DND-41 (cell line): ENCODE data around the gene RILP.

ENCODE experiments used
- ATAC-seq: fragments of 200-7000 bp; cut with Tn5 transposase; 3 replicates; pipeline ENCODE4 v1.9.1; 2021; ENCODE audit warnings: low read depth; ENCODE audit not compliant: insufficient read depth
- DNase-seq: peaks from one replicate; pipeline ENCODE4 v3.0.0-alpha.2; 2020
- H2AFZ ChIP-seq: 2 replicates; pipeline ENCODE4 v1.6.0; 2012; ENCODE audit warnings: low read depth, low read length
- H3K27ac ChIP-seq: 2 replicates; pipeline ENCODE4 v1.5.1; 2012; ENCODE audit warnings: low read length, inconsistent platforms
- H3K27me3 ChIP-seq: fragments of 200-600 bp; sonication (generic); 2 replicates; pipeline ENCODE4 v1.6.0; 2012; ENCODE audit warnings: low read length, mild to moderate bottlenecking, inconsistent platforms; ENCODE audit not compliant: insufficient read depth, poor library complexity
- H3K36me3 ChIP-seq: 2 replicates; pipeline ENCODE4 v1.5.1; 2012; ENCODE audit warnings: low read length, inconsistent platforms; ENCODE audit not compliant: insufficient read depth
- H3K4me1 ChIP-seq: 2 replicates; pipeline ENCODE4 v1.5.1; 2012; ENCODE audit warnings: mild to moderate bottlenecking, low read length; ENCODE audit not compliant: insufficient read depth
- H3K4me2 ChIP-seq: 2 replicates; pipeline ENCODE4 v1.6.0; 2012; ENCODE audit warnings: mild to moderate bottlenecking, moderate library complexity, low read length, inconsistent platforms; ENCODE audit not compliant: insufficient read depth
- H3K4me3 ChIP-seq, 2 experiments: fragments of 200-600 bp in 1 of 2; shearing (Covaris generic) in 1 of 2; 2 replicates each; pipeline ENCODE4 v1.5.1; 2012 to 2016; ENCODE audit warnings: inconsistent platforms in 2 of 2, low read length in 2 of 2, mild to moderate bottlenecking in 2 of 2, low read depth in 1 of 2, moderate library complexity in 1 of 2
- H3K79me2 ChIP-seq: 2 replicates; pipeline ENCODE4 v1.6.0; 2012; ENCODE audit warnings: low read length, inconsistent platforms; ENCODE audit not compliant: insufficient read depth
- H3K9ac ChIP-seq: 2 replicates; pipeline ENCODE4 v1.6.0; 2012; ENCODE audit warnings: low read depth, mild to moderate bottlenecking, inconsistent platforms, low read length, moderate library complexity
- H3K9me3 ChIP-seq: 2 replicates; pipeline ENCODE4 v1.5.1; 2012; ENCODE audit warnings: low read length, moderate library complexity, mild to moderate bottlenecking, inconsistent platforms; ENCODE audit not compliant: insufficient read depth, severe bottlenecking
- H4K20me1 ChIP-seq: 2 replicates; pipeline ENCODE4 v1.6.0; 2012; ENCODE audit warnings: low read length; ENCODE audit not compliant: insufficient read depth
- EZH2 ChIP-seq: IDR thresholded peaks from 3 replicates; pipeline ENCODE4 v1.6.1; 2012; ENCODE audit warnings: borderline replicate concordance, low read depth, mild to moderate bottlenecking, moderate library complexity, low read length, inconsistent platforms; ENCODE audit not compliant: severe bottlenecking
- TF ChIP-seq, protein P1 (sequence below): IDR thresholded peaks from 2 replicates; pipeline ENCODE4 v1.5.1; 2012; ENCODE audit warnings: borderline replicate concordance, low read length, moderate library complexity, mild to moderate bottlenecking; ENCODE audit not compliant: poor library complexity, severe bottlenecking; ENCODE audit errors: extremely low read depth

The RILP gene

DNA sequence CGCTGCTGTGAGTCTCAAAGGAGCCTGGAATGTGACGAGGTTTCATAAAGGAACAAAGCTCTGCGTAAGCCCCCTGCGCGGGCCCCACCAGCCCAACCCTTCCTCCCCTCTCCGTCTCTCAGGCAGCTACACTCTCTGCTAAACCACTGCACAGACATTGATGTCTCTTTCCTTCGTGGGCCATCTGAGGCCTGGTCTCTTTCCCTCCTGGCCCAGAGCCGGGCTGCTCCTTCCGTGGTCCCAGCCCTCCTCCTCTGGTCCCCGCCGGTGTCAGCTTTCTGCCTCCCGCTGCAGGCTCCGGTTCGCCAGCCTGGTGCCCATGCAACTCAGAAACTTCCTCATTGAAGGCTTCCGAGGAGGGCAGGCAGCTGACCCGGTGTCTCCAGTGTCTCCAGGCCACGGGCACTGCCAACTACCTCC is 11.5 kb downstream of the RILP start:
- no peak for ATAC-seq
- H3K9ac ChIP-seq = no peak overlapping the region
- no peak for TF ChIP-seq EZH2
- TF ChIP-seq, protein P1, sequence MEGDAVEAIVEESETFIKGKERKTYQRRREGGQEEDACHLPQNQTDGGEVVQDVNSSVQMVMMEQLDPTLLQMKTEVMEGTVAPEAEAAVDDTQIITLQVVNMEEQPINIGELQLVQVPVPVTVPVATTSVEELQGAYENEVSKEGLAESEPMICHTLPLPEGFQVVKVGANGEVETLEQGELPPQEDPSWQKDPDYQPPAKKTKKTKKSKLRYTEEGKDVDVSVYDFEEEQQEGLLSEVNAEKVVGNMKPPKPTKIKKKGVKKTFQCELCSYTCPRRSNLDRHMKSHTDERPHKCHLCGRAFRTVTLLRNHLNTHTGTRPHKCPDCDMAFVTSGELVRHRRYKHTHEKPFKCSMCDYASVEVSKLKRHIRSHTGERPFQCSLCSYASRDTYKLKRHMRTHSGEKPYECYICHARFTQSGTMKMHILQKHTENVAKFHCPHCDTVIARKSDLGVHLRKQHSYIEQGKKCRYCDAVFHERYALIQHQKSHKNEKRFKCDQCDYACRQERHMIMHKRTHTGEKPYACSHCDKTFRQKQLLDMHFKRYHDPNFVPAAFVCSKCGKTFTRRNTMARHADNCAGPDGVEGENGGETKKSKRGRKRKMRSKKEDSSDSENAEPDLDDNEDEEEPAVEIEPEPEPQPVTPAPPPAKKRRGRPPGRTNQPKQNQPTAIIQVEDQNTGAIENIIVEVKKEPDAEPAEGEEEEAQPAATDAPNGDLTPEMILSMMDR = no peak

DNA sequence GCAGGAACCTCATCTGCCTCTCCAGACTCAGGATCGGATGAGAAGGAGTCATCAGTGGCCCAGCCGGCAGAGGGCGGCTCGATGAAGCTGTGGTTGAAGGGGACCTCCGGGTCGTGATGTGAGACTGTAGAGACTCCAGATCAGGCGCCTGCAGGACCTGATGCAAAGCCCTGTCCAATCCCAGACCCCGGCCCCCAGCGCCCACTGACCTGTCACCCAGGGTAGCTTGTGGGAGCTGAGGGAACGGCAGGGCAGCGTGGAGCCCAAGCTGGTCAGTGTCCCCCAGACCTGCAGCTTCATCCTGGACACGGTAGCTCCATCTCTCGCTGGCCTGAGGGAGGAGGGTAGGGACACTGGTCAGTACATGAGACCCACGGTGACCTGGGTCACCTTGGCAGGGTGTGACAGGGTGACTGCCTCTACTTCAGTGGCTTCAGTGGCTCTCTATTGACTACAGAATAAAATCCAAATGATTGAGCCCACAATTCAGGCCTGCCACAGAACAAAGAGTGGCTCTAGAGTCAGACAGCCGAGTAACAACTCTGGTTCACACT is 12.9 kb downstream of the RILP start:
- Histone ChIP-seq H3K4me1 (no peaks in the 10 kb centered on the region), H3K27me3 (no peaks in the 10 kb centered on the region), H3K27ac (no peak overlapping the region), H3K4me2 (no peak overlapping the region), H3K4me3 (no peak overlapping the region), H4K20me1 (no peaks in the 10 kb centered on the region), H3K36me3 (no peaks in the 10 kb centered on the region), H3K79me2 (no peaks in the 10 kb centered on the region), H2AFZ (no peak overlapping the region), H3K9ac (no peak overlapping the region), H3K9me3 (no peaks in the 10 kb centered on the region)
- no peak for ATAC-seq
- no peak for DNase-seq
- no peak for TF ChIP-seq EZH2
- TF ChIP-seq, protein P1 = no peak

More for the DNA sequence above, 11.5 kb downstream of the RILP start:
- Histone ChIP-seq H3K4me2 (no peak overlapping the region), H3K4me1 (no peaks in the 10 kb centered on the region), H3K9me3 (no peaks in the 10 kb centered on the region), H2AFZ (no peak overlapping the region), H3K36me3 (no peaks in the 10 kb centered on the region), H3K4me3 (no peak overlapping the region), H3K79me2 (no peaks in the 10 kb centered on the region), H3K27me3 (no peaks in the 10 kb centered on the region), H4K20me1 (no peaks in the 10 kb centered on the region), H3K27ac (no peak overlapping the region)
- no peak for DNase-seq

DNA sequence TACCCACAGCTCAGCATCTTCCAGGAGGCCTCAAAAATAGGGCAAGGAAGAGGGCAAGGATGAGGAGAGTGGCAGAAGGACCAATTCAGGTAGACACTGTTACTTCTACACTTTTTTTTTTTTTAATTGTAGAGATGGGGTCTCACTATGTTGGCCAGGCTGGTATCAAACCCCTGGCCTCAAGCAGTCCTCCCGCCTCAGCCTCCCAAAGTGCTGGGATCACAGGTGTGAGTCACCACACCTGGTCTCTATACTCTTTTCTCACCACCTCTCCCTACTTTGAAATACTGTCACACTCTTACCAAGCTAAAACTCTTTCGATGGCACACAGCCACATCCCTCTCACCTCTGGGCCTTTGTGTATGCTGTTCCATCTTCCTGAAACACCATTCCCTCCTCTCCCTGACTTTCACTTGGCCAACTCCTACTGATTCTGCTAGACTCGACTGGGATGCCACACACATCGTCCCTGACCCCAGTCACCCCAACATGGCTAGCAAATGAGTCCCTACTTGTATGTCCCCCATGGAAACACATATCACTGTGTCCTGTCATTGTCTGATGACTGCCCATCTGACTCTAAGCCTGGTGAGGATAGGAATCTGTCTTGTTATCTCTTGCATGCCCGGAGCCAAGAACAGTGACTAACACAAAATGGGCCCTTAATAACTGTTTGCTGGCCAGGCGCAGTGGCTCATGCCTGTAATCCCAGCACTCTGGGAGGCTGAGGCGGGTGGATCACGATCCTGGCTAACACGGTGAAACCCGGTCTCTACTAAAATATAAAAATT is 13.8 kb downstream of the RILP start:
- ATAC-seq = no peak
- Histone ChIP-seq H3K4me2 (no peak overlapping the region), H4K20me1 (no peaks in the 10 kb centered on the region), H3K36me3 (no peaks in the 10 kb centered on the region), H2AFZ (no peak overlapping the region), H3K79me2 (no peaks in the 10 kb centered on the region), H3K4me1 (no peaks in the 10 kb centered on the region), H3K9ac (no peak overlapping the region), H3K27me3 (no peaks in the 10 kb centered on the region), H3K4me3 (no peak overlapping the region), H3K9me3 (no peaks in the 10 kb centered on the region), H3K27ac (no peak overlapping the region)
- no peak for DNase-seq
- TF ChIP-seq EZH2 = no peak
- TF ChIP-seq, protein P1 = no peak
